GM20000 (cell line): ENCODE results near the gene CRISPLD2.

ENCODE experiments used
- DNase-seq: peaks from one replicate; pipeline ENCODE4 v3.0.0; 2012; ENCODE audit warnings: low spot score
- CTCF ChIP-seq: IDR thresholded peaks from 2 replicates; pipeline ENCODE4 v1.5.1; 2012; ENCODE audit warnings: mild to moderate bottlenecking, control low read depth; ENCODE audit errors: extremely low read depth, missing control alignments

The CRISPLD2 gene

GRCh38 chr16:84926462-84926861 is 106.7 kb downstream of the CRISPLD2 start:
- TF ChIP-seq CTCF = no peak
- DNase-seq = no peak

- TF ChIP-seq CTCF = no peak
- no peak for DNase-seq
These were observed 108.1 kb downstream of the CRISPLD2 start for GRCh38 chr16:84927621-84928591.

GRCh38 chr16:84928679-84929420 is 109.1 kb downstream of the CRISPLD2 start:
- DNase-seq = no peak
- TF ChIP-seq CTCF = no peak

- no peak for DNase-seq
- TF ChIP-seq CTCF = no peak
These were observed 109.9 kb downstream of the CRISPLD2 start for GRCh38 chr16:84929421-84930297.

GRCh38 chr16:84930298-84931106 is 110.7 kb downstream of the CRISPLD2 start:
- TF ChIP-seq CTCF = no peak
- no peak for DNase-seq

- DNase-seq = no peak
- no peak for TF ChIP-seq CTCF
These were observed 111.3 kb downstream of the CRISPLD2 start for GRCh38 chr16:84931107-84931494.
